Stimulated activated CD4-positive, alpha-beta T cell treated with anti-CD3 and anti-CD28 coated beads, TNF-alpha, amount 100 ng/mL, for 24 hours (primary cell): ENCODE results near the gene KRTAP12-2.
A peak's percentile ranks its signal among the peaks of the same experiment; 100 is the strongest.
"Not testable (repeated sequence)": the region's sequence is repeated elsewhere in the genome, so short reads cannot be mapped to it uniquely, and the experiment has no call there.

Experiments
- DNase-seq, 3 experiments: peaks; one replicate each; pipeline ENCODE4 v3.0.0-alpha.2; 2020; ENCODE audit warnings: low read depth in 3 of 3

Gene KRTAP12-2

GRCh38 chr21:44627181-44627822 lies 39.4 kb downstream of the KRTAP12-2 start:
- not testable (repeated sequence) for DNase-seq

- DNase-seq, result no peak
Observed at GRCh38 chr21:44626673-44627143, 40.0 kb downstream of the KRTAP12-2 start, which contains the start of gene KRTAP10-9. TSS of gene KRTAP10-9 (plus strand) at chr21:44627093. CDS start at chr21:44627172, 79 bp downstream.

GRCh38 chr21:44626262-44626661 lies 40.5 kb downstream of the KRTAP12-2 start:
- no peak for DNase-seq

- no peak for DNase-seq
Observed at GRCh38 chr21:44625756-44626155, 41.0 kb downstream of the KRTAP12-2 start.

- no peak for DNase-seq
Observed at GRCh38 chr21:44623575-44623974, 43.2 kb downstream of the KRTAP12-2 start.

- DNase-seq, result no peak
Observed at GRCh38 chr21:44619886-44620285, 46.8 kb downstream of the KRTAP12-2 start.

- peak; percentile 21 to 34 (median 21) for DNase-seq
Observed at GRCh38 chr21:44618909-44619308, 47.8 kb downstream of the KRTAP12-2 start.

- no peak for DNase-seq
Observed at GRCh38 chr21:44618504-44618903, 48.2 kb downstream of the KRTAP12-2 start.

- no peak for DNase-seq
Observed at GRCh38 chr21:44617071-44617501, 49.6 kb downstream of the KRTAP12-2 start.

- DNase-seq, result no peak
Observed at GRCh38 chr21:44616591-44616926, 50.2 kb downstream of the KRTAP12-2 start.
